T-cell (primary cell): ENCODE measurements around the gene RNF217. TPM values are rescaled to one million over a fixed set of nuclear protein-coding genes. Genes with fewer than 3 reads are reported as not detected.

Experiments used
- ATAC-seq, 4 experiments: fragments of 200-7000 bp in 3 of 4; fragments of 150-1000 bp in 1 of 4; cut with Tn5 transposase; replicated peaks in 1 of 4; 1 replicate in 3 of 4; 2 replicates in 1 of 4; pipeline ENCODE4 v1.10.0; 2021; ENCODE audit warnings: moderate library complexity in 3 of 4, mild to moderate bottlenecking in 2 of 4, moderate number of reproducible peaks in 1 of 4
- CTCF ChIA-PET, 2 donors: fragments of 300-600 bp; sonication (Branson Sonifier 250); formaldehyde crosslinking; loops; one replicate each; lab custom pipeline; 2022; ENCODE audit warnings: antibody characterized with exemption in 2 of 2; lab: Charles Lee
- POLR2A ChIA-PET, 2 donors: fragments of 300-600 bp; sonication (Branson Sonifier 250); formaldehyde crosslinking; loops; one replicate each; lab custom pipeline; 2022; ENCODE audit warnings: antibody characterized with exemption in 2 of 2; lab: Charles Lee
- DNase-seq, 35 experiments: peaks; one replicate each; pipeline versions ENCODE4 v3.0.0 to v3.0.0-alpha.2; 2013 to 2023
- H3K27ac ChIP-seq: one replicate; pipeline ENCODE4 v1.5.1; 2013; ENCODE audit warnings: low read length
- H3K27me3 ChIP-seq, 2 experiments: replicated peaks in 1 of 2; 1 replicate in 1 of 2; 2 replicates in 1 of 2; pipeline versions ENCODE4 v1.6.1 to v1.7.0; 2013; ENCODE audit warnings: low read length in 1 of 2, mixed read lengths in 1 of 2; ENCODE audit not compliant: control insufficient read depth in 2 of 2, insufficient read depth in 2 of 2; ENCODE audit errors: extremely low read depth in 1 of 2
- H3K36me3 ChIP-seq, 2 donors: 1 replicate in 1 of 2; 2 replicates in 1 of 2; pipeline versions ENCODE4 v1.6.1 to v1.7.0; 2013; ENCODE audit warnings: low read length in 1 of 2; ENCODE audit not compliant: control insufficient read depth in 2 of 2, insufficient read depth in 1 of 2; ENCODE audit errors: extremely low read depth in 1 of 2
- H3K4me1 ChIP-seq, 2 experiments: 1 replicate in 1 of 2; 2 replicates in 1 of 2; pipeline versions ENCODE4 v1.6.1 to v1.7.0; 2013; ENCODE audit warnings: low read length in 2 of 2, mixed read lengths in 1 of 2; ENCODE audit not compliant: insufficient read depth in 2 of 2, control insufficient read depth in 1 of 2; ENCODE audit errors: extremely low read depth in 1 of 2
- H3K4me3 ChIP-seq, 2 donors: 1 replicate in 1 of 2; 2 replicates in 1 of 2; pipeline versions ENCODE4 v1.5.1 to v1.7.0; 2013; ENCODE audit warnings: mild to moderate bottlenecking in 2 of 2, low read length in 1 of 2, moderate library complexity in 1 of 2; ENCODE audit not compliant: control insufficient read depth in 1 of 2; ENCODE audit errors: extremely low read depth in 1 of 2
- H3K9me3 ChIP-seq: 2 replicates; pipeline ENCODE4 v1.7.0; 2013
- H3K27ac Mint-ChIP-seq, 2 donors: one replicate each; pipeline ENCODE4 v1.8.0; 2020 to 2021; ENCODE audit warnings: mild to moderate bottlenecking in 2 of 2, mixed read lengths in 2 of 2
- H3K27me3 Mint-ChIP-seq, 2 donors: one replicate each; pipeline ENCODE4 v1.8.0; 2021 to 2022; ENCODE audit warnings: mixed read lengths in 2 of 2
- H3K36me3 Mint-ChIP-seq: one replicate; pipeline ENCODE4 v1.8.0; 2021; ENCODE audit warnings: mixed read lengths
- H3K4me1 Mint-ChIP-seq, 3 donors: one replicate each; pipeline ENCODE4 v1.8.0; 2020 to 2022; ENCODE audit warnings: mixed read lengths in 3 of 3, mild to moderate bottlenecking in 1 of 3
- H3K4me3 Mint-ChIP-seq, 3 donors: one replicate each; pipeline ENCODE4 v1.8.0; 2020 to 2022; ENCODE audit warnings: mild to moderate bottlenecking in 3 of 3, mixed read lengths in 3 of 3, moderate library complexity in 3 of 3
- H3K9me3 Mint-ChIP-seq, 3 donors: one replicate each; pipeline ENCODE4 v1.8.0; 2020 to 2022; ENCODE audit warnings: mixed read lengths in 3 of 3
- WGBS: methylation state at CpG from one replicate; pipeline ENCODE4 v1.1.5; 2013; ENCODE audit warnings: missing lambda C conversion rate; ENCODE audit not compliant: insufficient coverage; 5-methylcytosine and 5-hydroxymethylcytosine counted together
- total RNA-seq, 35 experiments: library from RNA in 6 of 35; stranded (reverse) in 6 of 35; fragments of 120-200 nt in 1 of 35; gene quantifications; one replicate each; pipeline versions ENCODE4 v1.2.1 to v1.2.4 and lab custom pipeline; 2013 to 2026

The RNF217 gene
- total RNA-seq, 5 donors from 2014 or later (not counting 1 experiment from before 2014, with no cell fraction given): 0.16 to 0.89 (median 0.59) TPM

GRCh38 chr6:125063307-125063706 lies 101.1 kb downstream of the RNF217 start:
- Mint-ChIP-seq H3K4me3 (no peak overlapping the region), H3K4me1 (no peaks in the 10 kb centered on the region), H3K27ac (no peak overlapping the region), H3K36me3 (no peaks in the 10 kb centered on the region), H3K27me3 (no peaks in the 10 kb centered on the region), H3K9me3 (no peaks in the 10 kb centered on the region)
- Histone ChIP-seq H3K4me3 (no peak overlapping the region), H3K9me3 (no peaks in the 10 kb centered on the region), H3K27ac (no peak overlapping the region), H3K27me3 (no peaks in the 10 kb centered on the region), H3K36me3 (no peaks in the 10 kb centered on the region), H3K4me1 (peaks cover 4 to 26% of the 10 kb centered on the region in 2 experiments)
- ChIA-PET POLR2A (no interaction called here), CTCF (interaction anchor here in 1 of 2 donors (1.8 kb wide), 1 partner anchor 12 kb away, joined by 4 read pairs; no protein-coding TSS in a partner anchor)
- DNase-seq (no peak), ATAC-seq (no peak)
- WGBS: no CpG with 5 or more reads among the region's 2 CpGs

GRCh38 chr6:125066140-125066539 lies 103.9 kb downstream of the RNF217 start:
- no peak overlapping the region for H3K27ac ChIP-seq
- no peaks in the 10 kb centered on the region for H3K36me3 ChIP-seq
- H3K36me3 Mint-ChIP-seq: no peaks in the 10 kb centered on the region
- H3K4me3 Mint-ChIP-seq: no peak overlapping the region
- POLR2A ChIA-PET: no interaction called here
- no peak overlapping the region for H3K4me3 ChIP-seq
- ATAC-seq: no peak
- no peak overlapping the region for H3K27ac Mint-ChIP-seq
- no peaks in the 10 kb centered on the region for H3K4me1 Mint-ChIP-seq
- no peaks in the 10 kb centered on the region for H3K27me3 Mint-ChIP-seq
- no peaks in the 10 kb centered on the region for H3K9me3 ChIP-seq
- H3K9me3 Mint-ChIP-seq: no peaks in the 10 kb centered on the region
- CTCF ChIA-PET: no interaction called here
- H3K4me1 ChIP-seq: peaks cover 4 to 34% of the 10 kb centered on the region in 2 experiments
- WGBS: 90% methylated on average over 6 of the region's 6 CpGs
- no peaks in the 10 kb centered on the region for H3K27me3 ChIP-seq
- DNase-seq: no peak

- Mint-ChIP-seq H3K36me3 (no peaks in the 10 kb centered on the region), H3K4me1 (no peaks in the 10 kb centered on the region), H3K9me3 (no peaks in the 10 kb centered on the region), H3K27me3 (no peaks in the 10 kb centered on the region), H3K27ac (no peak overlapping the region), H3K4me3 (no peak overlapping the region)
- H3K36me3 ChIP-seq: no peaks in the 10 kb centered on the region
- H3K4me3 ChIP-seq: peak overlapping the region in 1 of 2 donors; percentile 41
- CTCF ChIA-PET: interaction anchor here (0.7 to 1.2 kb wide), 2 partner anchors 16 to 712 kb away, joined by 3 read pairs; no protein-coding TSS in a partner anchor
- no peaks in the 10 kb centered on the region for H3K9me3 ChIP-seq
- WGBS: 48% methylated on average over 2 of the region's 3 CpGs
- DNase-seq (peak in 30 of 35 experiments; percentile 0 to 56 (median 13)), ATAC-seq (peak; percentile 78 to 99 (median 98))
- peaks cover 4 to 34% of the 10 kb centered on the region in 2 experiments for H3K4me1 ChIP-seq
- H3K27ac ChIP-seq: no peak overlapping the region
- no peaks in the 10 kb centered on the region for H3K27me3 ChIP-seq
- POLR2A ChIA-PET: interaction anchor here in 1 of 2 donors (0.6 kb wide), 1 partner anchor 481 kb away, joined by 5 read pairs; no protein-coding TSS in a partner anchor
Measured at GRCh38 chr6:125066964-125067363, 104.7 kb downstream of the RNF217 start.

- H3K27me3 Mint-ChIP-seq: no peaks in the 10 kb centered on the region
- CTCF ChIA-PET: interaction anchor here (0.6 to 1.2 kb wide), 3 partner anchors 47 to 860 kb away, joined by 3 read pairs; no protein-coding TSS in a partner anchor
Measured at GRCh38 chr6:125067552-125067951, 105.3 kb downstream of the RNF217 start.

GRCh38 chr6:125073071-125073470 lies 110.8 kb downstream of the RNF217 start:
- Histone ChIP-seq H3K4me1 (peaks cover 0 to 11% of the 10 kb centered on the region in 2 experiments), H3K36me3 (no peaks in the 10 kb centered on the region), H3K27ac (no peak overlapping the region), H3K9me3 (no peaks in the 10 kb centered on the region), H3K4me3 (no peak overlapping the region), H3K27me3 (no peaks in the 10 kb centered on the region)
- Mint-ChIP-seq H3K27ac (no peak overlapping the region), H3K36me3 (no peaks in the 10 kb centered on the region), H3K4me3 (no peak overlapping the region), H3K4me1 (no peaks in the 10 kb centered on the region), H3K9me3 (no peaks in the 10 kb centered on the region), H3K27me3 (no peaks in the 10 kb centered on the region)
- DNase-seq (no peak), ATAC-seq (no peak)
- CTCF ChIA-PET: no interaction called here
- POLR2A ChIA-PET: no interaction called here
- no CpG with 5 or more reads among the region's 3 CpGs for WGBS

More at GRCh38 chr6:125067552-125067951, 105.3 kb downstream of the RNF217 start:
- H3K4me1 ChIP-seq: peaks cover 4 to 34% of the 10 kb centered on the region in 2 experiments
- no peak for DNase-seq
- POLR2A ChIA-PET: no interaction called here
- no peaks in the 10 kb centered on the region for H3K36me3 ChIP-seq
- H3K36me3 Mint-ChIP-seq: no peaks in the 10 kb centered on the region
- H3K4me3 ChIP-seq: no peak overlapping the region
- no peaks in the 10 kb centered on the region for H3K27me3 ChIP-seq
- H3K9me3 Mint-ChIP-seq: no peaks in the 10 kb centered on the region
- no peak overlapping the region for H3K4me3 Mint-ChIP-seq
- no peaks in the 10 kb centered on the region for H3K4me1 Mint-ChIP-seq
- ATAC-seq: no peak
- no peak overlapping the region for H3K27ac ChIP-seq
- no peak overlapping the region for H3K27ac Mint-ChIP-seq
- no peaks in the 10 kb centered on the region for H3K9me3 ChIP-seq
- WGBS: 45% methylated on average over 1 of the region's 1 CpG

GRCh38 chr6:125074120-125074519 lies 111.9 kb downstream of the RNF217 start:
- H3K4me3 ChIP-seq: no peak overlapping the region
- H3K36me3 ChIP-seq: no peaks in the 10 kb centered on the region
- ATAC-seq: no peak
- peaks cover 0 to under 1% of the 10 kb centered on the region in 2 experiments for H3K4me1 ChIP-seq
- Mint-ChIP-seq H3K4me1 (no peaks in the 10 kb centered on the region), H3K9me3 (no peaks in the 10 kb centered on the region), H3K27me3 (no peaks in the 10 kb centered on the region), H3K36me3 (no peaks in the 10 kb centered on the region), H3K27ac (no peak overlapping the region), H3K4me3 (no peak overlapping the region)
- H3K27ac ChIP-seq: no peak overlapping the region
- DNase-seq: no peak
- ChIA-PET POLR2A (interaction anchor here in 1 of 2 donors (0.6 kb wide), 1 partner anchor 9 kb away, joined by 3 read pairs; no protein-coding TSS in a partner anchor), CTCF (interaction anchor here in 1 of 2 donors (0.7 kb wide), 1 partner anchor 11 kb away, joined by 3 read pairs; no protein-coding TSS in a partner anchor)
- WGBS: no CpG with 5 or more reads among the region's 3 CpGs
- no peaks in the 10 kb centered on the region for H3K9me3 ChIP-seq
- H3K27me3 ChIP-seq: no peaks in the 10 kb centered on the region
